ENCODE measurements around the gene EXOC4. TPM values are rescaled to one million over a fixed set of nuclear protein-coding genes. Genes with fewer than 3 reads are reported as not detected.

The EXOC4 gene
- total RNA-seq, 3 donors from 2014 or later: 63.9 to 90.2 (median 89.5) TPM

DNA sequence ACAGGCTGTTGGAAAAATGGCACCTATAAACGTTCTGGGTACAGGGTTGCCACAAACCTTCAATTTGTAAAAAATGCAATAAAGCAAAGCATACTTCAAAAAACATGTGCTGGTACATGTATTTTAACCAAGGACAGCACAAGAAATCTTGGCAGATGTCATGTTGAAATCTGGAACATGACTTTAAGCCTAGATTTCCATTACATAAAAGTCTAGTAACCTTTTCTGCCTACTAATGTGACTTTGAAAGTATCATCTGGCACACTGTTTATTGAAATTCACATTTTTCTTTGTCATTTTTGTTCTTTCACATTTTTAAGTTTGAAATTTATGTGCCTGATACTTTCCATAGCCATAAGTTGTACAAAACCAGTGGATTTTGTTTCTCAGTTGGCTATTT, 296.8 kb downstream of the EXOC4 start:
- intact Hi-C loops (cut with DNase I, micrococcal nuclease): no loop called here
- Histone ChIP-seq H3K9me3 (no peaks in the 10 kb centered on the region), H3K4me1 (ENCODE audit: low read depth) (no peaks in the 10 kb centered on the region), H3K4me3 (no peak overlapping the region), H3K36me3 (ENCODE audit: low read depth) (no peaks in the 10 kb centered on the region)
- DNase-seq (no peak), ATAC-seq (no peak)
- TF ChIP-seq, protein P1, sequence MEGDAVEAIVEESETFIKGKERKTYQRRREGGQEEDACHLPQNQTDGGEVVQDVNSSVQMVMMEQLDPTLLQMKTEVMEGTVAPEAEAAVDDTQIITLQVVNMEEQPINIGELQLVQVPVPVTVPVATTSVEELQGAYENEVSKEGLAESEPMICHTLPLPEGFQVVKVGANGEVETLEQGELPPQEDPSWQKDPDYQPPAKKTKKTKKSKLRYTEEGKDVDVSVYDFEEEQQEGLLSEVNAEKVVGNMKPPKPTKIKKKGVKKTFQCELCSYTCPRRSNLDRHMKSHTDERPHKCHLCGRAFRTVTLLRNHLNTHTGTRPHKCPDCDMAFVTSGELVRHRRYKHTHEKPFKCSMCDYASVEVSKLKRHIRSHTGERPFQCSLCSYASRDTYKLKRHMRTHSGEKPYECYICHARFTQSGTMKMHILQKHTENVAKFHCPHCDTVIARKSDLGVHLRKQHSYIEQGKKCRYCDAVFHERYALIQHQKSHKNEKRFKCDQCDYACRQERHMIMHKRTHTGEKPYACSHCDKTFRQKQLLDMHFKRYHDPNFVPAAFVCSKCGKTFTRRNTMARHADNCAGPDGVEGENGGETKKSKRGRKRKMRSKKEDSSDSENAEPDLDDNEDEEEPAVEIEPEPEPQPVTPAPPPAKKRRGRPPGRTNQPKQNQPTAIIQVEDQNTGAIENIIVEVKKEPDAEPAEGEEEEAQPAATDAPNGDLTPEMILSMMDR (IDR thresholded peaks at IDR 0.05): no peak

DNA sequence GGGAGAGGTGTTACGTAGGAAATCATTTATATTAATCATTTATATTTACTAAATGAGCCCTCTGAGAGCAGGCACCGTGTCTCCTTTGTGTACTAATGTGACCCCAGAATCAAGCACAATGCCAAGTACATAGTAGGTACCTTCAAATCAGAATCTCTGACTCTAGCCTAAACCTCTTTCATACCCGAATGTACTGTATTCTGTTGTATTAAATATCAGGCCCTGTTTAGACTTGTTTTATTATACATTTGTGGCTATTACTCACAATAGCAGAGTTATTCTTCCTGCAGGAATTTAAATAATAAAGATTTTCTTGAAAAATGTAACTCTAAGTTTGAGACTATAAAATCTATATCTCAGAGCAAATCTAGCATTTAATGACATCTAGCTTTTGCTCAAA, 297.3 kb downstream of the EXOC4 start:
- ATAC-seq (no peak), DNase-seq (no peak)
- no peaks in the 10 kb centered on the region for H3K36me3 ChIP-seq (ENCODE audit: low read depth)
- intact Hi-C loops (cut with DNase I, micrococcal nuclease): no loop called here
- no peak overlapping the region for H3K4me3 ChIP-seq
- no peaks in the 10 kb centered on the region for H3K9me3 ChIP-seq
- H3K4me1 ChIP-seq (ENCODE audit: low read depth): no peaks in the 10 kb centered on the region
- TF ChIP-seq, protein P1 (IDR thresholded peaks at IDR 0.05): no peak

DNA sequence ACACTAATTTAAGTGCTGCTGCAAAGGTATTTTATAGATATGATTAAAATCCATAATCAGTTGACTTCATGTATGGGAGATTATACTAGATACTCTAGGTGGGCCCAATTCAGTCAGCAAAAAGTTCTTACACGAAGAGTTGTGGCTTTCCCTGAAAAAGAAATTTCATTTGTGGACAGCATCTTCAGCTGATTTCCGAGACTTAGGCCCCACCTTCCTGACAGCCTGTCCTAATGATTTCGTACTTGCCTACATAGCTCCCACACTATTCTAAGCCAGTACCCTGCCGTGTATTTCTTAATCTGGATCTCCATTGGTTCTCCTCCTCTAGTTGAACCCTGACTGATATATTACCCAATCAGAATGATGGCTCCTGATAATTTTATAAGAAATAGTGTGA, 297.9 kb downstream of the EXOC4 start:
- H3K9me3 ChIP-seq: no peaks in the 10 kb centered on the region
- H3K4me3 ChIP-seq: no peak overlapping the region
- TF ChIP-seq, protein P1 (IDR thresholded peaks at IDR 0.05): no peak
- intact Hi-C loops (cut with DNase I, micrococcal nuclease): no loop called here
- ATAC-seq (no peak), DNase-seq (no peak)
- H3K4me1 ChIP-seq (ENCODE audit: low read depth): no peaks in the 10 kb centered on the region
- H3K36me3 ChIP-seq (ENCODE audit: low read depth): no peaks in the 10 kb centered on the region

DNA sequence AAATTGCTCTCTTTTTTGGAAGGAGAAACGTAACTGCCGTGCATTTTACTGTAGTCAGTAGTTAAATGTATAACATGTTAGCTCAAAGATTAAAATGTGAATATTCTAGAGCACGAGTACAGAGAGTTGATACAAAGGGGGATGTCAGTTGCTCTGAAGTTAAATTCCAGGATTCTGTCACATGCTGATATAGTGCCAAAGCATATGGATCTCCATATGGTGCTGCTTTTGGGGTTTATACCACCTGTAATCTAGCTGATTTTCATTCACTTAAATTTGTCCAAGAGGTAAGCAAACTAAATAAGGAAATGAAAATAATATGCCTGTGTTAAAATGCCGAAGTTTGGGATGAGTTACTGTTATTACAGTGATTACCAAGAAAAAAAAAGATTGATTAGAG, 298.6 kb downstream of the EXOC4 start:
- ATAC-seq (no peak), DNase-seq (no peak)
- no peak overlapping the region for H3K4me3 ChIP-seq
- H3K4me1 ChIP-seq (ENCODE audit: low read depth): no peaks in the 10 kb centered on the region
- intact Hi-C loops (cut with DNase I, micrococcal nuclease): no loop called here
- TF ChIP-seq, protein P1 (IDR thresholded peaks at IDR 0.05): no peak
- no peaks in the 10 kb centered on the region for H3K9me3 ChIP-seq
- H3K36me3 ChIP-seq (ENCODE audit: low read depth): no peaks in the 10 kb centered on the region

DNA sequence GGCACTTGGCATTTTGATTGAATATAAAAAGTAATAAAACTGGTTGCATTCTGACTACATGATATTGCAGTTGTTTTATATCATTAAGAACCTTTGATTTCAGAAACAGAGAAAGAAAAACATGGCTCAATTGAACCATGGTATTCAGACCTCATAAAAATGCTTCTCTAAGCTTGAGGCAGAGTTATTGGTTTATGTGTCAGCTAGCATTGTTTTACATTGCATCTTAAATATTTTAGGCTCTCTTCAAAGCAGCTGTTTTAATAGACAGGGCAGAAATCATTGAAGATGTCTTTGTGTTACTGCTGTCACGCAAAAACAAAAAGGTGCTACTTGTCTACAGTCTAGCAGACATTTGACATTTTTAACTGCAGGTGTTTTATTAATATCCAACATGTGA, 299.2 kb downstream of the EXOC4 start:
- Histone ChIP-seq H3K4me1 (ENCODE audit: low read depth) (no peaks in the 10 kb centered on the region), H3K9me3 (no peaks in the 10 kb centered on the region), H3K4me3 (no peak overlapping the region), H3K36me3 (ENCODE audit: low read depth) (no peaks in the 10 kb centered on the region)
- intact Hi-C loops (cut with DNase I, micrococcal nuclease): no loop called here
- no peak for DNase-seq
- ATAC-seq: no peak
- TF ChIP-seq, protein P1 (IDR thresholded peaks at IDR 0.05): no peak

DNA sequence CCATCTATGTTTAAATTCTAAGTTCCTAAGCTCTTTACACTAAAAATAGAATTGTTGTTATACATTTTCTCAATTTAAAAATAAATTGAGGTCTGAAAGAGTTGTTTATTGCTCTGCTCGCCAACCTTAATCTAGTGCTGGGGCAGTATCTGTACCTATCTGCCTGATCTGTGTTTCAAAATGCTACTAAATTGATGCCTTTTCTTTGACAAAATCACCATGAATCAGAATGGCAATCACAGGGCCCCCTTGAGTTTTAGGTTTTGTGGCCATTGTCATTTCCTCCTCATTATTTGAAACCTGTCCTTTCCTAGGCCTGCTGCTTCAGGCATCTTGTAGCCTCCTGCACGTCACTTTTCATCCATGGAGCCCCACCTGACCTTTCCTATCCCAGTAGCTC, 301.5 kb downstream of the EXOC4 start:
- H3K4me3 ChIP-seq: no peak overlapping the region
- no peak for ATAC-seq
- TF ChIP-seq, protein P1 (IDR thresholded peaks at IDR 0.05): no peak
- intact Hi-C loops (cut with DNase I, micrococcal nuclease): no loop called here
- no peaks in the 10 kb centered on the region for H3K4me1 ChIP-seq (ENCODE audit: low read depth)
- H3K9me3 ChIP-seq: no peaks in the 10 kb centered on the region
- H3K36me3 ChIP-seq (ENCODE audit: low read depth): no peaks in the 10 kb centered on the region
- no peak for DNase-seq

Data from mucosa of descending colon (tissue), 3 donors.